ENCODE results near the gene CRYL1. TPM values are rescaled to one million over a fixed set of nuclear protein-coding genes. Genes with fewer than 3 reads are reported as not detected.

The CRYL1 gene
- total and polyA plus RNA-seq, 2 of the 13 experiments (the other 11 are each of a cell fraction or from before 2014, with no cell fraction given), result 57.2 to 115 TPM

DNA sequence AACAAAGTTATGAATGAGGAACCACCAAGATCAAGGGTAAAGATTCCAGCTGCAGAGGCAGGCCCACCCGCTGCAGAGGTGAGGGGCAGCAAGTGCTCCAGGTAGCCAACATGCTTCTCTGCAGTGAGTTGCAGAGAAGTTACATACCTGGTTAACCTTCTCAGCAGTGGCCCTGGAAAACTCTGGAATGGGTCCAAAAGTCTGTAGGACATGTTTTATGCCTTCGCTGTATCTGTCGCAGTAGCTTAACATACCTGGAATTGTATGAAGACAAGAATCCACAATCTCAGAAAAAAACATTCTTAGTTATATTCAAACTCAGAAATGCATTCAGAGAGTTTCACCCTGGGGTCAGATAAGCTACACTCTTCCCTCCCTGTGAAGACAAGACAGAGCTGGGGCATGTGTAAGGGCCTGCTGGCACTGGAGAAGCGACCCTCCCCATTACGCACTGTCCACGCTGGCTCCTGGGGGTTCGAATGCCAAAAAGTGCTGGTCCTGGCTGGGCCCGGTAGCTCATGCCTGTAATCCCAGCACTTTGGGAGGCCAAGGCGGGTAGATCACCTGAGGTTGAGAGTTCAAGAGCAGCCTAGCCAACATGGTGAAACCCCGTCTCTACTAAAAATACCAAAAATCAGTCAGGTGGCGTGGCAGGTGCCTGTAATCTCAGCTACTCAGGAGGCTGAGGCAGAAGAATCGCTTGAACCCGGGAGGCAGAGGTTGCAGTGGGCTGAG is 121.0 kb downstream of the CRYL1 start:
- ChIA-PET POLR2A (no interaction called here), CTCF (ENCODE audit: low intra/inter-chr PET ratio, low total read pairs) (no interaction called here)
- Histone ChIP-seq H3K9ac (ENCODE audit: insufficient read depth, low read depth, low read length) (no peak overlapping the region), H4K20me1 (ENCODE audit: insufficient read depth, low read length) (no peaks in the 10 kb centered on the region), H3K9me3 (ENCODE audit: low read length) (no peaks in the 10 kb centered on the region), H3K27me3 (ENCODE audit: control insufficient read depth in 1 of 2, insufficient read depth in 2 of 2, low read length in 2 of 2) (no peaks in the 10 kb centered on the region; a peak in 1 of 5 replicates), H3K27ac (ENCODE audit: extremely low read length, insufficient read depth, low read length) (no peak overlapping the region), H3K4me3 (replicated peaks in 1 of 3; ENCODE audit: insufficient read depth in 1 of 3, low read depth in 2 of 3, low read length in 3 of 3) (no peak overlapping the region), H3K4me1 (ENCODE audit: insufficient read depth, low read length) (no peaks in the 10 kb centered on the region), H3K79me2 (ENCODE audit: insufficient read depth, low read length) (no peaks in the 10 kb centered on the region), H3K36me3 (replicated peaks in 1 of 2; ENCODE audit: control insufficient read depth in 1 of 2, insufficient read depth in 2 of 2, low read length in 2 of 2) (peaks cover 0 to 7% of the 10 kb centered on the region in 2 experiments; a peak in 2 of 5 replicates), H3K4me2 (ENCODE audit: low read depth, low read length) (no peak overlapping the region), H2AFZ (ENCODE audit: low read length) (no peak overlapping the region)
- DNase-seq (ENCODE audit: low spot score) (no peak), FAIRE-seq (no peak), ATAC-seq (no peak)
- in situ Hi-C loops (cut with HindIII; ENCODE audit: extremely low pct_ligation_motif_present, low pct_unique_long_range_greater_than_20kb) (no loop called here), intact Hi-C loops (cut with micrococcal nuclease; ENCODE audit: unreplicated experiment) (no loop called here)
- no TSS peak for BruUV-seq (replicated peaks)
- 91% methylated on average over 13 of the region's 13 CpGs for WGBS (ENCODE audit: low lambda C conversion rate)
- TF ChIP-seq ZNF251 (CRISPR knock-in tag; IDR thresholded peaks at IDR 0.05) (no peak), TOE1 (CRISPR knock-in tag; IDR thresholded peaks at IDR 0.05) (no peak), DR1 (CRISPR knock-in tag; IDR thresholded peaks at IDR 0.05) (no peak), YY1 (IDR thresholded peaks at IDR 0.05; ENCODE audit: insufficient read depth, insufficient replicate concordance, low read depth, low read length) (no peak), HNRNPL (IDR thresholded peaks at IDR 0.05; ENCODE audit: low read depth, low read length) (no peak), ZNF547 (CRISPR knock-in tag; IDR thresholded peaks at IDR 0.05) (no peak)
- TF ChIP-seq, protein P1, sequence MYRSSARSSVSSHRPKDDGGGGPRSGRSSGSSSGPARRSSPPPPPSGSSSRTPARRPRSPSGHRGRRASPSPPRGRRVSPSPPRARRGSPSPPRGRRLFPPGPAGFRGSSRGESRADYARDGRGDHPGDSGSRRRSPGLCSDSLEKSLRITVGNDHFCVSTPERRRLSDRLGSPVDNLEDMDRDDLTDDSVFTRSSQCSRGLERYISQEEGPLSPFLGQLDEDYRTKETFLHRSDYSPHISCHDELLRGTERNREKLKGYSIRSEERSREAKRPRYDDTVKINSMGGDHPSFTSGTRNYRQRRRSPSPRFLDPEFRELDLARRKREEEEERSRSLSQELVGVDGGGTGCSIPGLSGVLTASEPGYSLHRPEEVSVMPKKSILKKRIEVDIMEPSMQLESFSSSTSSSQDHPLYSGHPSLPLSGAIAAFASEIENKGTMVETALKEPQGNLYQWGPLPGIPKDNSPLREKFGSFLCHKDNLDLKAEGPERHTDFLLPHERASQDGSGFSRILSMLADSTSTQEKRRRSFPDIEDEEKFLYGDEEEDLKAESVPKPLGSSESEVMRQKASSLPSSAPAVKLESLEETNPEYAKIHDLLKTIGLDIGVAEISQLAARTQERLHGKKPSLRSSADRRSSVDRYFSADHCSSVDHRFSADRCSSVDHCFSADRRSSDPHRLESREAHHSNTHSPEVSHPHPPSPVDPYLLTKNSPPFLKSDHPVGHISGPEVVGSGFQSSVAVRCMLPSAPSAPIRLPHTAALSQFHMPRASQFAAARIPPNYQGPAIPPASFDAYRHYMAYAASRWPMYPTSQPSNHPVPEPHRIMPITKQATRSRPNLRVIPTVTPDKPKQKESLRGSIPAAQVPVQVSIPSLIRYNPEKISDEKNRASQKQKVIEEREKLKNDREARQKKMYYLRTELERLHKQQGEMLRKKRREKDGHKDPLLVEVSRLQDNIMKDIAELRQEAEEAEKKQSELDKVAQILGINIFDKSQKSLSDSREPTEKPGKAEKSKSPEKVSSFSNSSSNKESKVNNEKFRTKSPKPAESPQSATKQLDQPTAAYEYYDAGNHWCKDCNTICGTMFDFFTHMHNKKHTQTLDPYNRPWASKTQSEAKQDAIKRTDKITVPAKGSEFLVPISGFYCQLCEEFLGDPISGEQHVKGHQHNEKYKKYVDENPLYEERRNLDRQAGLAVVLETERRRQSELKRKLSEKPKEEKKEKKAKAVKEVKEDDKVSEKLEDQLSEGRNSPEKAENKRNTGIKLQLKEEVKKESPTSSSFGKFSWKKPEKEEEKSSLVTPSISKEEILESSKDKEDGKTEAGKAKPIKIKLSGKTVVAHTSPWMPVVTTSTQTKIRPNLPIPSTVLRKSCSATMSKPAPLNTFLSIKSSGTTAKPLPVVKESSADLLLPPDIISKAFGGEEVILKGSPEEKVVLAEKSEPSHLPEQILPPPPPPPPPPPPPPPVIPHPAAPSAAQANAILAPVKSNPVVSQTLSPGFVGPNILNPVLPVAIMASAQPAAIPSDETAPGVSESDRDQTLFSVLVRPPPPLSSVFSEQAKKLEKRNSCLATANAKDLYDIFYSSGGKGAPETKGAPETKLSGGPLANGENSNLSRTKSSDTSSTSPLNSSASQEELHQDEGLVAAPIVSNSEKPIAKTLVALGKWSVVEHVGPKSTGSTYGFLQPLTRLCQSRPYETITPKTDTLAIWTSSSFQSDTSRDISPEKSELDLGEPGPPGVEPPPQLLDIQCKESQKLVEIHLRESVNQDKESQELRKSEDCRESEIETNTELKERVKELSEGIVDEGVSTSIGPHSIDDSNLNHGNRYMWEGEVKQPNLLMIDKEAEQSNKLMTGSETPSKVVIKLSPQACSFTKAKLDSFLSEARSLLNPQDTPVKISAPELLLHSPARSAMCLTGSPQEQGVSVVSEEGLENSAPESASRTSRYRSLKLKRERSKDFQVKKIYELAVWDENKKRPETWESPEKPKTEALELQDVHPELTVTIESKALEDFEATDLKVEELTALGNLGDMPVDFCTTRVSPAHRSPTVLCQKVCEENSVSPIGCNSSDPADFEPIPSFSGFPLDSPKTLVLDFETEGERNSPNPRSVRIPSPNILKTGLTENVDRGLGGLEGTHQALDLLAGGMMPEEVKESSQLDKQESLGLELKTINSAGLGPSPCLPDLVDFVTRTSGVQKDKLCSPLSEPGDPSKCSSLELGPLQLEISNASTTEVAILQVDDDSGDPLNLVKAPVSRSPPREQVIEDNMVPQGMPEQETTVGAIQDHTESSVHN (CRISPR knock-in tag; IDR thresholded peaks at IDR 0.05), result no peak

All from HepG2 (cell line).